K562 (cell line): ENCODE measurements around the gene TINCR. TPM values are rescaled to one million over a fixed set of nuclear protein-coding genes. Genes with fewer than 3 reads are reported as not detected.
A peak's percentile ranks its signal among the peaks of the same experiment; 100 is the strongest.

Experiments used
- BRF2 ChIP-seq: IDR thresholded peaks from 3 replicates; pipeline ENCODE4 v1.6.1; 2011; ENCODE audit warnings: borderline replicate concordance, mild to moderate bottlenecking; ENCODE audit not compliant: insufficient read length, insufficient read depth
- E2F4 ChIP-seq: sonication (generic); formaldehyde crosslinking; IDR thresholded peaks from 2 replicates; pipeline ENCODE4 v1.8.0; 2022; ENCODE audit warnings: mild to moderate bottlenecking, low read depth, missing genetic modification reagents
- ELF1 ChIP-seq: fragments of 200-800 bp; sonication (Bioruptor generic); IDR thresholded peaks from 2 replicates; pipeline ENCODE4 v1.6.1; 2016; ENCODE audit warnings: missing genetic modification characterization, missing compliant biosample characterization
- HOXB6 ChIP-seq: fragments of 250-450 bp; sonication (Bioruptor Pico); IDR thresholded peaks from 2 replicates; pipeline ENCODE4 v1.5.1; 2022; ENCODE audit warnings: mild to moderate bottlenecking, borderline replicate concordance
- KDM5B ChIP-seq: fragments of 200-600 bp; sonication (generic); IDR thresholded peaks from 2 replicates; pipeline ENCODE4 v1.6.1; 2012; ENCODE audit warnings: low read depth, mild to moderate bottlenecking, moderate library complexity, low read length, control low read depth, inconsistent platforms; ENCODE audit not compliant: insufficient replicate concordance
- MAFK ChIP-seq: IDR thresholded peaks from 2 replicates; pipeline ENCODE4 v1.6.1; 2011; ENCODE audit warnings: low read length, improper control_type of control experiment
- SP2 ChIP-seq: IDR thresholded peaks from 2 replicates; pipeline ENCODE4 v1.6.1; 2011; ENCODE audit warnings: mild to moderate bottlenecking, low read depth, low read length, moderate library complexity; ENCODE audit not compliant: poor library complexity, severe bottlenecking; ENCODE audit errors: extremely low read depth
- TCF3 ChIP-seq: sonication (generic); formaldehyde crosslinking; IDR thresholded peaks from 2 replicates; pipeline ENCODE4 v1.4.0; 2020; ENCODE audit warnings: mild to moderate bottlenecking, missing genetic modification reagents
- ZNF277 ChIP-seq: fragments of 250-450 bp; sonication (Bioruptor Pico); IDR thresholded peaks from 2 replicates; pipeline ENCODE4 v1.8.0; 2022; ENCODE audit warnings: inconsistent platforms, mild to moderate bottlenecking, moderate library complexity, borderline replicate concordance
- ZNF354B ChIP-seq: fragments of 250-450 bp; sonication (Bioruptor Pico); IDR thresholded peaks from 2 replicates; pipeline ENCODE4 v1.4.0; 2020
- ZNF77 ChIP-seq: fragments of 250-450 bp; sonication (Bioruptor Pico); IDR thresholded peaks from 2 replicates; pipeline ENCODE4 v1.5.0; 2020
- polyA plus RNA-seq, 8 experiments: library from polyadenylated mRNA; depleted of rRNA in 4 of 8; stranded (reverse) in 5 of 8; unstranded in 3 of 8; fragments of >200 nt; fragmentation: Nextera tagmentation in 2 of 8; fragmentation: Illumina TruSeq in 1 of 8; extraction: Ambion mirVana in 2 of 8; extraction: Trizol in 1 of 8; gene quantifications; 2 replicates each; pipeline versions ENCODE4 v1.2.1 to v1.2.3, GENCODE V29; 2011 to 2014; ENCODE audit warnings: inconsistent platforms in 1 of 8, missing spikeins in 1 of 8
- total RNA-seq, 7 experiments: library from RNA; depleted of rRNA in 6 of 7; stranded (reverse); fragments of >200 nt in 6 of 7; fragmentation: Illumina TruSeq in 2 of 7; extraction: Trizol in 2 of 7; gene quantifications; 2 replicates each; pipeline versions ENCODE4 v1.2.1 to v1.2.3, GENCODE V29; 2011 to 2021; ENCODE audit warnings: low replicate concordance in 1 of 7
- TF ChIP-seq, protein P1 (sequence below), 3 experiments: fragments of 200-800 bp in 1 of 3; fragments of 250-450 bp in 1 of 3; fragments of 450-650 bp in 1 of 3; sonication (Bioruptor Pico) in 1 of 3; sonication (Bioruptor generic) in 1 of 3; formaldehyde crosslinking in 1 of 3; IDR thresholded peaks; 2 replicates each; pipeline versions ENCODE4 v1.6.1 to v1.8.0; 2016 to 2022; ENCODE audit warnings: mild to moderate bottlenecking in 2 of 3, missing genetic modification characterization in 2 of 3, missing compliant biosample characterization in 1 of 3, moderate library complexity in 1 of 3
- TF ChIP-seq, protein P2 (sequence below): fragments of 450-650 bp; formaldehyde crosslinking; IDR thresholded peaks from 2 replicates; pipeline ENCODE4 v1.4.0; 2020; ENCODE audit warnings: mild to moderate bottlenecking, mixed read lengths
- TF ChIP-seq, protein P3 (sequence below): fragments of 450-650 bp; IDR thresholded peaks from 2 replicates; pipeline ENCODE4 v1.7.0; 2016; ENCODE audit warnings: borderline replicate concordance

TINCR gene
- total and polyA plus RNA-seq, 9 of the 15 experiments (the other 6 are each of a cell fraction or from before 2014, with no cell fraction given): 0.03 to 0.24 (median 0.09) TPM; not detected in 1

DNA sequence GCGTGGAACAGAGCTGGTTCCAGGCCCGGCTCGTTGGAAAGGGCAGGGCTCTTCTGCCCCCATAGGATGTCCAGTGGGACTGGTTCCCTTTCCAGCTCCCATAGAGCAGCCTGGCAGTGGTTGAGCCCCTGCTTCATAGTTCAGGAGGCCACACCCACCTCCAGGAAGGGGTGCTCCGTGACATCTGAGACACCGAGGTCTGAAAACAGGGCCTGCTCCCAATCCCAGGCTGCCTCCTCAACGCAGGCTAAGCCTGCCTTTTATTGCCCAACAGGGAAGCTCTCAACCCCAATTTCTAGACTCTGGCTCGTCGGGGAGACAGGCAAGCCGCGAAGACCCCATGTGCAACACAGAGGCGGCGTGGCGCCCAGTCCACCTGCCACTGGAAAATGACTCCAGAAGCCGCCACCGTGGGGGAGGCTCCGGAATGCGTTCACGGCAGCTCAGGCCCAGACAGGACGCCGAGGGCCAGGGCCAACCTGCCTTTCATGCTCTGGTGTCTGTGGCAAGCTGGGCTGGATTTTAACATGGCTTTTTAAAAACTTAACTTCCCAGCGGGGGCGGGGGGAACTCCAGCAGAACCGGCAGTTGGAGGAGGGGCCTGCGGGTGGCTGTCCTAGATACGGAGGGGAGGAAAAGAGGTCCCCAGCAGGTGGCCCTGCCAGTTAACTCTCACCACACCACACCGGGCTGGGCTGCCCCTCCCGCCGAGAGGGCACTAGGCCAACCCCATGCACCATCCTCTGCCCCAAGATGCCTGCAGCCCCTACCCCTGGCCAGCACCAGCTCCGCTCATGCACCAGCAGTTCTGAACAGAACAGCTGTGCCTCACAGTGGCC is 17.9 kb upstream of the TINCR start (continued):
- TF ChIP-seq, protein P1, sequence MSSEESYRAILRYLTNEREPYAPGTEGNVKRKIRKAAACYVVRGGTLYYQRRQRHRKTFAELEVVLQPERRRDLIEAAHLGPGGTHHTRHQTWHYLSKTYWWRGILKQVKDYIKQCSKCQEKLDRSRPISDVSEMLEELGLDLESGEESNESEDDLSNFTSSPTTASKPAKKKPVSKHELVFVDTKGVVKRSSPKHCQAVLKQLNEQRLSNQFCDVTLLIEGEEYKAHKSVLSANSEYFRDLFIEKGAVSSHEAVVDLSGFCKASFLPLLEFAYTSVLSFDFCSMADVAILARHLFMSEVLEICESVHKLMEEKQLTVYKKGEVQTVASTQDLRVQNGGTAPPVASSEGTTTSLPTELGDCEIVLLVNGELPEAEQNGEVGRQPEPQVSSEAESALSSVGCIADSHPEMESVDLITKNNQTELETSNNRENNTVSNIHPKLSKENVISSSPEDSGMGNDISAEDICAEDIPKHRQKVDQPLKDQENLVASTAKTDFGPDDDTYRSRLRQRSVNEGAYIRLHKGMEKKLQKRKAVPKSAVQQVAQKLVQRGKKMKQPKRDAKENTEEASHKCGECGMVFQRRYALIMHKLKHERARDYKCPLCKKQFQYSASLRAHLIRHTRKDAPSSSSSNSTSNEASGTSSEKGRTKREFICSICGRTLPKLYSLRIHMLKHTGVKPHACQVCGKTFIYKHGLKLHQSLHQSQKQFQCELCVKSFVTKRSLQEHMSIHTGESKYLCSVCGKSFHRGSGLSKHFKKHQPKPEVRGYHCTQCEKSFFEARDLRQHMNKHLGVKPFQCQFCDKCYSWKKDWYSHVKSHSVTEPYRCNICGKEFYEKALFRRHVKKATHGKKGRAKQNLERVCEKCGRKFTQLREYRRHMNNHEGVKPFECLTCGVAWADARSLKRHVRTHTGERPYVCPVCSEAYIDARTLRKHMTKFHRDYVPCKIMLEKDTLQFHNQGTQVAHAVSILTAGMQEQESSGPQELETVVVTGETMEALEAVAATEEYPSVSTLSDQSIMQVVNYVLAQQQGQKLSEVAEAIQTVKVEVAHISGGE (CRISPR knock-in tag; IDR thresholded peaks at IDR 0.05): no peak
- TF ChIP-seq SP2: no peak
- no peak for TF ChIP-seq BRF2
- TF ChIP-seq, protein P2, sequence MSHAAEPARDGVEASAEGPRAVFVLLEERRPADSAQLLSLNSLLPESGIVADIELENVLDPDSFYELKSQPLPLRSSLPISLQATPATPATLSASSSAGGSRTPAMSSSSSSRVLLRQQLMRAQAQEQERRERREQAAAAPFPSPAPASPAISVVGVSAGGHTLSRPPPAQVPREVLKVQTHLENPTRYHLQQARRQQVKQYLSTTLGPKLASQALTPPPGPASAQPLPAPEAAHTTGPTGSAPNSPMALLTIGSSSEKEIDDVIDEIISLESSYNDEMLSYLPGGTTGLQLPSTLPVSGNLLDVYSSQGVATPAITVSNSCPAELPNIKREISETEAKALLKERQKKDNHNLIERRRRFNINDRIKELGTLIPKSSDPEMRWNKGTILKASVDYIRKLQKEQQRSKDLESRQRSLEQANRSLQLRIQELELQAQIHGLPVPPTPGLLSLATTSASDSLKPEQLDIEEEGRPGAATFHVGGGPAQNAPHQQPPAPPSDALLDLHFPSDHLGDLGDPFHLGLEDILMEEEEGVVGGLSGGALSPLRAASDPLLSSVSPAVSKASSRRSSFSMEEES (CRISPR knock-in tag): no peak
- TF ChIP-seq ZNF277 (CRISPR knock-in tag): no peak
- TF ChIP-seq TCF3 (CRISPR knock-in tag): peak; percentile 76
- TF ChIP-seq, protein P3, sequence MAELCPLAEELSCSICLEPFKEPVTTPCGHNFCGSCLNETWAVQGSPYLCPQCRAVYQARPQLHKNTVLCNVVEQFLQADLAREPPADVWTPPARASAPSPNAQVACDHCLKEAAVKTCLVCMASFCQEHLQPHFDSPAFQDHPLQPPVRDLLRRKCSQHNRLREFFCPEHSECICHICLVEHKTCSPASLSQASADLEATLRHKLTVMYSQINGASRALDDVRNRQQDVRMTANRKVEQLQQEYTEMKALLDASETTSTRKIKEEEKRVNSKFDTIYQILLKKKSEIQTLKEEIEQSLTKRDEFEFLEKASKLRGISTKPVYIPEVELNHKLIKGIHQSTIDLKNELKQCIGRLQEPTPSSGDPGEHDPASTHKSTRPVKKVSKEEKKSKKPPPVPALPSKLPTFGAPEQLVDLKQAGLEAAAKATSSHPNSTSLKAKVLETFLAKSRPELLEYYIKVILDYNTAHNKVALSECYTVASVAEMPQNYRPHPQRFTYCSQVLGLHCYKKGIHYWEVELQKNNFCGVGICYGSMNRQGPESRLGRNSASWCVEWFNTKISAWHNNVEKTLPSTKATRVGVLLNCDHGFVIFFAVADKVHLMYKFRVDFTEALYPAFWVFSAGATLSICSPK: no peak
- TF ChIP-seq MAFK: no peak
- TF ChIP-seq ZNF354B: no peak
- no peak for TF ChIP-seq ELF1 (tag)
- no peak for TF ChIP-seq KDM5B
- no peak for TF ChIP-seq E2F4
- TF ChIP-seq HOXB6 (CRISPR knock-in tag): no peak
- no peak for TF ChIP-seq ZNF77
